ENCODE measurements around the gene ZNF683.
"Not testable (repeated sequence)": the region's sequence is repeated elsewhere in the genome, so short reads cannot be mapped to it uniquely, and the experiment has no call there.

ZNF683 gene

GRCh38 chr1:26403656-26404055 is 31.1 kb upstream of the ZNF683 start:
- Mint-ChIP-seq H3K9me3 (no peaks in the 10 kb centered on the region), H3K4me1 (peaks cover 4% of the 10 kb centered on the region), H3K27ac (no peak overlapping the region), H3K27me3 (peaks cover 41% of the 10 kb centered on the region), H3K4me3 (no peak overlapping the region), H3K36me3 (no peaks in the 10 kb centered on the region)
- CTCF ChIA-PET: interaction anchor here (0.5 to 1.7 kb wide), 2 partner anchors 13 to 855 kb away, joined by 3 to 7 read pairs; no protein-coding TSS in a partner anchor
- no peak for DNase-seq

- Mint-ChIP-seq H3K9me3 (no peaks in the 10 kb centered on the region), H3K4me3 (no peak overlapping the region), H3K36me3 (no peaks in the 10 kb centered on the region), H3K27me3 (peaks cover 33% of the 10 kb centered on the region), H3K4me1 (no peaks in the 10 kb centered on the region), H3K27ac (no peak overlapping the region)
- CTCF ChIA-PET: interaction anchor here (0.7 kb wide), 1 partner anchor 199 kb away, joined by 5 read pairs; no protein-coding TSS in a partner anchor
- DNase-seq: no peak
Measured at GRCh38 chr1:26401891-26402290, 29.3 kb upstream of the ZNF683 start.

- Mint-ChIP-seq H3K27ac (no peak overlapping the region), H3K9me3 (no peaks in the 10 kb centered on the region), H3K27me3 (peaks cover 27% of the 10 kb centered on the region), H3K4me3 (no peak overlapping the region), H3K36me3 (no peaks in the 10 kb centered on the region), H3K4me1 (peaks cover 7% of the 10 kb centered on the region)
- CTCF ChIA-PET: interaction anchor here (1.0 to 2.2 kb wide), 3 partner anchors 17 to 123 kb away, joined by 3 to 10 read pairs (median 4); no protein-coding TSS in a partner anchor
- no peak for DNase-seq
Measured at GRCh38 chr1:26399034-26399433, 26.5 kb upstream of the ZNF683 start.

GRCh38 chr1:26395754-26396153 is 23.2 kb upstream of the ZNF683 start:
- Mint-ChIP-seq H3K4me3 (no peak overlapping the region), H3K4me1 (peaks cover 20% of the 10 kb centered on the region), H3K9me3 (no peaks in the 10 kb centered on the region), H3K27me3 (peaks cover 22% of the 10 kb centered on the region), H3K27ac (no peak overlapping the region), H3K36me3 (no peaks in the 10 kb centered on the region)
- CTCF ChIA-PET: interaction anchor here (0.7 to 3.5 kb wide), 15 partner anchors 17 to 895 kb away, joined by 3 to 19 read pairs (median 5); partner anchors contain the start of genes C1orf232 and ZNF593
- DNase-seq: no peak

- DNase-seq: peak; percentile 77
- CTCF ChIA-PET: interaction anchor here (0.6 to 4.1 kb wide), 19 partner anchors 9 to 247 kb away, joined by 3 to 30 read pairs (median 4); partner anchors contain the start of gene SH3BGRL3
- Mint-ChIP-seq H3K4me1 (peaks cover 49% of the 10 kb centered on the region), H3K36me3 (no peaks in the 10 kb centered on the region), H3K27ac (no peak overlapping the region), H3K27me3 (peaks cover 22% of the 10 kb centered on the region), H3K4me3 (no peak overlapping the region), H3K9me3 (no peaks in the 10 kb centered on the region)
Measured at GRCh38 chr1:26391450-26391849, 18.9 kb upstream of the ZNF683 start.

- no peak overlapping the region for H3K4me3 Mint-ChIP-seq
- H3K27ac Mint-ChIP-seq: no peak overlapping the region
- H3K27me3 Mint-ChIP-seq: peaks cover 22% of the 10 kb centered on the region
- peaks cover 57% of the 10 kb centered on the region for H3K4me1 Mint-ChIP-seq
- H3K36me3 Mint-ChIP-seq: no peaks in the 10 kb centered on the region
- CTCF ChIA-PET: interaction anchor here (1.1 to 4.1 kb wide), 7 partner anchors 11 to 220 kb away, joined by 4 to 30 read pairs (median 9); partner anchors contain the start of gene ZNF593
- DNase-seq: no peak
- no peaks in the 10 kb centered on the region for H3K9me3 Mint-ChIP-seq
Measured at GRCh38 chr1:26389604-26390247, 17.2 kb upstream of the ZNF683 start.

- H3K36me3 Mint-ChIP-seq: no peaks in the 10 kb centered on the region
- H3K9me3 Mint-ChIP-seq: no peaks in the 10 kb centered on the region
- no peak overlapping the region for H3K27ac Mint-ChIP-seq
- H3K4me1 Mint-ChIP-seq: peaks cover 64% of the 10 kb centered on the region
- H3K27me3 Mint-ChIP-seq: peaks cover 22% of the 10 kb centered on the region
- H3K4me3 Mint-ChIP-seq: no peak overlapping the region
- CTCF ChIA-PET: interaction anchor here (0.8 to 4.1 kb wide), 6 partner anchors 11 to 219 kb away, joined by 3 to 26 read pairs (median 8); partner anchors contain the start of gene ZNF593
- DNase-seq: no peak
Measured at GRCh38 chr1:26388791-26389445, 16.4 kb upstream of the ZNF683 start.

GRCh38 chr1:26387447-26387846 is 14.9 kb upstream of the ZNF683 start:
- no peak overlapping the region for H3K27ac Mint-ChIP-seq
- CTCF ChIA-PET: interaction anchor here (0.6 to 2.0 kb wide), 4 partner anchors 10 to 102 kb away, joined by 3 to 10 read pairs (median 4); no protein-coding TSS in a partner anchor

GRCh38 chr1:26385063-26385462 is 12.5 kb upstream of the ZNF683 start:
- DNase-seq, H3K27ac Mint-ChIP-seq, H3K27me3 Mint-ChIP-seq, H3K36me3 Mint-ChIP-seq, H3K9me3 Mint-ChIP-seq: not testable (repeated sequence)
- Mint-ChIP-seq H3K4me3 (peak overlapping the region; percentile 5), H3K4me1 (peaks cover 62% of the 10 kb centered on the region)
- CTCF ChIA-PET: interaction anchor here (0.7 kb wide), 1 partner anchor 47 kb away, joined by 3 read pairs; no protein-coding TSS in a partner anchor

More at GRCh38 chr1:26387447-26387846, 14.9 kb upstream of the ZNF683 start:
- no peaks in the 10 kb centered on the region for H3K36me3 Mint-ChIP-seq
- no peaks in the 10 kb centered on the region for H3K9me3 Mint-ChIP-seq
- H3K27me3 Mint-ChIP-seq: peaks cover 12% of the 10 kb centered on the region
- H3K4me3 Mint-ChIP-seq: no peak overlapping the region
- peaks cover 68% of the 10 kb centered on the region for H3K4me1 Mint-ChIP-seq
- no peak for DNase-seq

- CTCF ChIA-PET: no interaction called here
- H3K4me1 Mint-ChIP-seq: peaks cover 62% of the 10 kb centered on the region
- H3K36me3 Mint-ChIP-seq: no peaks in the 10 kb centered on the region
- H3K9me3 Mint-ChIP-seq: no peaks in the 10 kb centered on the region
- H3K27me3 Mint-ChIP-seq: peaks cover 3% of the 10 kb centered on the region
- H3K4me3 Mint-ChIP-seq: no peak overlapping the region
- DNase-seq: no peak
- no peak overlapping the region for H3K27ac Mint-ChIP-seq
Measured at GRCh38 chr1:26384076-26384475, 11.5 kb upstream of the ZNF683 start.

- H3K27me3 Mint-ChIP-seq: no peaks in the 10 kb centered on the region
- H3K4me3 Mint-ChIP-seq: no peak overlapping the region
- peaks cover 2% of the 10 kb centered on the region for H3K36me3 Mint-ChIP-seq
- H3K27ac Mint-ChIP-seq: peak overlapping the region; percentile 86
- CTCF ChIA-PET: interaction anchor here (0.8 to 3.0 kb wide), 10 partner anchors 12 to 101 kb away, joined by 3 to 21 read pairs (median 4); no protein-coding TSS in a partner anchor
- DNase-seq: no peak
- H3K9me3 Mint-ChIP-seq: no peaks in the 10 kb centered on the region
- peaks cover 74% of the 10 kb centered on the region for H3K4me1 Mint-ChIP-seq
Measured at GRCh38 chr1:26378879-26379251, 6.3 kb upstream of the ZNF683 start.

- H3K27me3 Mint-ChIP-seq: no peaks in the 10 kb centered on the region
- no peaks in the 10 kb centered on the region for H3K9me3 Mint-ChIP-seq
- peak; percentile 87 for DNase-seq
- CTCF ChIA-PET: interaction anchor here (0.8 to 3.0 kb wide), 13 partner anchors 8 to 209 kb away, joined by 3 to 21 read pairs (median 4); partner anchors contain the start of gene ZNF593
- H3K27ac Mint-ChIP-seq: peak overlapping the region; percentile 86
- peak overlapping the region; percentile 33 for H3K4me3 Mint-ChIP-seq
- peaks cover 79% of the 10 kb centered on the region for H3K4me1 Mint-ChIP-seq
- peaks cover 2% of the 10 kb centered on the region for H3K36me3 Mint-ChIP-seq
Measured at GRCh38 chr1:26378088-26378878, 5.7 kb upstream of the ZNF683 start.

GRCh38 chr1:26376050-26376449 is 3.5 kb upstream of the ZNF683 start:
- Mint-ChIP-seq H3K9me3 (peaks cover 2% of the 10 kb centered on the region), H3K27ac (peak overlapping the region; percentile 86), H3K4me3 (no peak overlapping the region), H3K36me3 (peaks cover 3% of the 10 kb centered on the region), H3K4me1 (peaks cover 93% of the 10 kb centered on the region), H3K27me3 (no peaks in the 10 kb centered on the region)
- DNase-seq: no peak
- CTCF ChIA-PET: interaction anchor here (0.9 to 1.0 kb wide), 2 partner anchors 12 to 19 kb away, joined by 4 to 5 read pairs; no protein-coding TSS in a partner anchor

Data from activated naive CD4-positive, alpha-beta T cell treated with anti-CD3 and anti-CD28 coated beads, Interleukin-2, amount 10 ng/mL, durations not matched to agents 7 days and 5 days (primary cell).